ENCODE results near the gene PTPRM.

The PTPRM gene

GRCh38 chr18:7541835-7542234 lies 25.3 kb upstream of the PTPRM start:
- ATAC-seq = no peak
- TF ChIP-seq CREB5 (CRISPR knock-in tag; IDR thresholded peaks at IDR 0.05; ENCODE audit: low read depth) = no peak
- TF ChIP-seq ISL1 (CRISPR knock-in tag; IDR thresholded peaks at IDR 0.05) = no peak
- no peak for TF ChIP-seq BACH2 (CRISPR knock-in tag; IDR thresholded peaks at IDR 0.05; ENCODE audit: borderline replicate concordance)
- TF ChIP-seq TOX (CRISPR knock-in tag; IDR thresholded peaks at IDR 0.05; ENCODE audit: borderline replicate concordance) = no peak
- TF ChIP-seq TSHZ2 (CRISPR knock-in tag; IDR thresholded peaks at IDR 0.05) = no peak
- no peak for TF ChIP-seq RARB (CRISPR knock-in tag; IDR thresholded peaks at IDR 0.05)
- no peak for TF ChIP-seq PPARA (CRISPR knock-in tag; IDR thresholded peaks at IDR 0.05; ENCODE audit: borderline replicate concordance)
- no peak for TF ChIP-seq POU6F1 (CRISPR knock-in tag; IDR thresholded peaks at IDR 0.05; ENCODE audit: borderline replicate concordance, low read depth)
- no peak for TF ChIP-seq ARNTL (CRISPR knock-in tag; IDR thresholded peaks at IDR 0.05; ENCODE audit: borderline replicate concordance, low read depth)
- no peak for TF ChIP-seq TCF4 (CRISPR knock-in tag; IDR thresholded peaks at IDR 0.05; ENCODE audit: borderline replicate concordance)
- no peak for TF ChIP-seq CSDC2 (CRISPR knock-in tag; IDR thresholded peaks at IDR 0.05)
- no peak for TF ChIP-seq PATZ1 (CRISPR knock-in tag; IDR thresholded peaks at IDR 0.05; ENCODE audit: borderline replicate concordance)
- TF ChIP-seq ZNF8 (CRISPR knock-in tag; IDR thresholded peaks at IDR 0.05) = no peak
- TF ChIP-seq ZNF70 (CRISPR knock-in tag; IDR thresholded peaks at IDR 0.05) = no peak
- TF ChIP-seq ZFP30 (CRISPR knock-in tag; IDR thresholded peaks at IDR 0.05) = no peak
- no peak for TF ChIP-seq OSR1 (CRISPR knock-in tag; IDR thresholded peaks at IDR 0.05)
- no peak for TF ChIP-seq ZNF565 (CRISPR knock-in tag; conservative IDR thresholded peaks at IDR 0.05; ENCODE audit: low read depth)
- TF ChIP-seq ESRRG (CRISPR knock-in tag; IDR thresholded peaks at IDR 0.05) = no peak

GRCh38 chr18:7544686-7545085 lies 22.4 kb upstream of the PTPRM start:
- no peak for ATAC-seq
- TF ChIP-seq ZFP3 (CRISPR knock-in tag; IDR thresholded peaks at IDR 0.05) (no peak), BACH2 (CRISPR knock-in tag; IDR thresholded peaks at IDR 0.05; ENCODE audit: borderline replicate concordance) (no peak), ZNF70 (CRISPR knock-in tag; IDR thresholded peaks at IDR 0.05) (no peak), ZNF565 (CRISPR knock-in tag; conservative IDR thresholded peaks at IDR 0.05; ENCODE audit: low read depth) (no peak), PPARA (CRISPR knock-in tag; IDR thresholded peaks at IDR 0.05; ENCODE audit: borderline replicate concordance) (no peak), PATZ1 (CRISPR knock-in tag; IDR thresholded peaks at IDR 0.05; ENCODE audit: borderline replicate concordance) (no peak), CREB5 (CRISPR knock-in tag; IDR thresholded peaks at IDR 0.05; ENCODE audit: low read depth) (no peak), GLIS3 (CRISPR knock-in tag; IDR thresholded peaks at IDR 0.05) (no peak), SNAI2 (CRISPR knock-in tag; IDR thresholded peaks at IDR 0.05) (no peak), CSRNP3 (CRISPR knock-in tag; IDR thresholded peaks at IDR 0.05) (no peak), ARNTL (CRISPR knock-in tag; IDR thresholded peaks at IDR 0.05; ENCODE audit: borderline replicate concordance, low read depth) (no peak), ESRRG (CRISPR knock-in tag; IDR thresholded peaks at IDR 0.05) (no peak), RARB (CRISPR knock-in tag; IDR thresholded peaks at IDR 0.05) (no peak), TSHZ2 (CRISPR knock-in tag; IDR thresholded peaks at IDR 0.05) (no peak), ISL1 (CRISPR knock-in tag; IDR thresholded peaks at IDR 0.05) (no peak), OSR1 (CRISPR knock-in tag; IDR thresholded peaks at IDR 0.05) (no peak)

All from SK-N-SH treated with all-trans-retinoic acid at 6 μM for 48 hours (cell line).